ENCODE results near the gene UGT1A9.

The UGT1A9 gene

GRCh38 chr2:233816771-233817170, 145.1 kb downstream of the UGT1A9 start:
- DNase-seq (ENCODE audit: low read depth, low spot score): no peak

GRCh38 chr2:233817361-233817911, 145.7 kb downstream of the UGT1A9 start:
- DNase-seq (ENCODE audit: low read depth, low spot score): no peak

DNA sequence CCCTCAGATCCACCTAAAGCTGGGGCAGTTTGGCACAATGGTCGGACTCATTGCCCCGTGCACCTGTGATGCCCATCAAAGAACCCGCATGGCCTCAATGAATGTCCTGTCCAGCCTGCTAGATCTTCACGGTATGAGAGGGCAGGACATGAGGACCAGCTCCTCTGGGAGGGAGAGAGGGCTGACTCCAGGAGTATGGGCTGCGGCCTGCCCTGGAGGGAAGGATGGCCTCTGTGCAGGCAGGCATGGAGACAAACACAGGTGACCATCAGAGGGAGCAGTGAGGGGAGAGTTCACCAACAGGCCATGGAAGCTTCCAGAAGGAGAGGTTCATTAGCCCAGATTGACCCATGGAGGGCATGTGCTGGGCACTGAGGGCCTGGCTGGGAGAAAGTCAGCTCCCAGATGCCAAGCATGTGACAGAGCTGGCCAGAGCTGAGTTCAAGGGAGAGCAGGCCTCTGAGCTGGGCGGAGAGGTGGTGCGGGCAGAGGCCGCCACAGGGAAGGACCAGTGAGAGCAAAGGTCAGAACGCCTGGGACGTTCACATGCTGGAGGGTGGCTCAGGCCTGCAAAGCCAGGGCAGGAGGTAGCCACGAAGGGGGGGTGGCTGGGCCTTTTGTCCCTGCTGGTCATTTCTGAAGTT, 146.4 kb downstream of the UGT1A9 start:
- no peak for DNase-seq (ENCODE audit: low read depth, low spot score)

GRCh38 chr2:233818639-233819621, 147.2 kb downstream of the UGT1A9 start:
- DNase-seq (ENCODE audit: low read depth, low spot score): no peak

DNA sequence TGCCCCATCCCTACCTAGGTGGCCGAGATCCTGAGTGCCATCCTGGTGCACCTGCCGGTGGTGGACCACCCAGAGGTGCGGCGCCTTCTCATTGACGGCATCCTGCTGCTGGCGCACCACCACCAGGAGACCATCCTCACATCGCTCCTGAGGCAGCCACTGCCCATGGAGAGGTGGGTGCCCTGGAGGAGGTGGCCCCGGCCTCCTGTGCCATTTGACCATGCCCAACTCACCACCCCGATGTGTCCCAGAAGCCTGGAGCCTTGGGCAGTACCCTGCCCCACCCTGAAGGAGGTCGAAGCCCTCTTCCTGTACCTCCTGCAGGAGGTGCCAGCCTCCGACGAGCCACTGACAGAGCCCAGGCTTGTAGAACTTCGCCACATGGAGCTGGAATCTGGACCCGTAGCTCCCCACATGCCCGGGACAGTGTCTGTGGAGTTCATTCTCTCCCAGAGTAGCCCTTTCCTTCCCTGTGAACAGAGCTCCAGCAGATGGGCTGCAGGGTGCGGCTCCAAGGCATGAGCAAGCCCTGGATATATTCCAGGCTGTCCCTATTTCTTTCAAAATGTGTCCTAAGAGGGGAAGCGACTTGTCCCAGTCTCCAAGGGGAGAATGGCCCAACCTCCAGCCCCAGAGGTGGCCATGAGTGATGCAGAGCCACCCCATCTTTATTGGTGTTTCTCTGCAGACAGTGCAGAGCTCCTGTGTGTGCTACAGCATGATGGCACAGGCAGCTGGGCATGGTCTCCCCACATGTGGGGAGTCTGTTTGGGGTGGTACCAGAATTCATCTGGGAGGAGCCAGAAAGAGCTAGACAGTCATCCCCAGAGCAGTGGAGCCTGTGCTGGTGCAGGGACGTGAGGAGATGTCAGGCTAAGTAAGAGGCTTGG, 148.4 kb downstream of the UGT1A9 start:
- no peak for DNase-seq (ENCODE audit: low read depth, low spot score)

GRCh38 chr2:233820774-233821105, 149.0 kb downstream of the UGT1A9 start:
- DNase-seq (ENCODE audit: low read depth, low spot score): no peak

DNA sequence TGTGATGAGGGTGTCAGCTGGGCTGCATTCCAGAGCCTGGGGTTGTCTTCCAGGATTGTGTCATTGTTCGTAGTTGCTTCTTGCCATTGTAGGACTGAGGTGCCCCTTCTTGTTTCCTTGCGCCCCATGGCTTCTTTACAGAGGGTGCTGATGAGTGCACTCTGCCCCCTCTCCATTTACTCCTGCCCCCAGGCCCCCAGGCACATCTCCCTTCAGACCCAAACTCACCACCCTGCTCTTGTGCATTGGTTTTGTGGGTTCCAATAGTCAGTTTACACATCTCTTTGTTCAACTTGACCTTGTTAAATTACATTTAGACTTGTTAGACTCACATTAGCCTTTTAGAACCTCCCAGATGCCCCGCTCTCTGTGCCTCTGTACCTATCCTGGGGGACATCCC, 149.5 kb downstream of the UGT1A9 start:
- no peak for DNase-seq (ENCODE audit: low read depth, low spot score)

DNA sequence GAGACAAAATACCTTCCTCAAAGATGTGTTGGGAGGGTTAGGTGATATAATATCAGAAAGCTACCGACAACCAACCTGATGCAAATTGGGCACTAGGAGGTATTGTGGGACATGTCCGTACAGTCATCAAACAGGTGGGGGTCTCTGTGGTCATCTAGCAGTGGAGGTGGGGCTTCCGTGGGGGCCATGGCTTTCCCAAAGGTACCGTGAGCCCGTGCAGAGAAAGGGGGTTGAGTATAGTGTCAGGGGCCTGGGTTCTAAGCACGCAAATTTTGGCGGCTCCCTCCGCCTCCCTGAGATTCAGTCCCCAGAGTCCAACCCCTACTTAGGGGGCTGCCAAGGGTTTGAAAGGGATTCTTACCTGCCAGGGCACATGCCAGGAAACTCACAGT, 150.0 kb downstream of the UGT1A9 start:
- no peak for DNase-seq (ENCODE audit: low read depth, low spot score)

DNA sequence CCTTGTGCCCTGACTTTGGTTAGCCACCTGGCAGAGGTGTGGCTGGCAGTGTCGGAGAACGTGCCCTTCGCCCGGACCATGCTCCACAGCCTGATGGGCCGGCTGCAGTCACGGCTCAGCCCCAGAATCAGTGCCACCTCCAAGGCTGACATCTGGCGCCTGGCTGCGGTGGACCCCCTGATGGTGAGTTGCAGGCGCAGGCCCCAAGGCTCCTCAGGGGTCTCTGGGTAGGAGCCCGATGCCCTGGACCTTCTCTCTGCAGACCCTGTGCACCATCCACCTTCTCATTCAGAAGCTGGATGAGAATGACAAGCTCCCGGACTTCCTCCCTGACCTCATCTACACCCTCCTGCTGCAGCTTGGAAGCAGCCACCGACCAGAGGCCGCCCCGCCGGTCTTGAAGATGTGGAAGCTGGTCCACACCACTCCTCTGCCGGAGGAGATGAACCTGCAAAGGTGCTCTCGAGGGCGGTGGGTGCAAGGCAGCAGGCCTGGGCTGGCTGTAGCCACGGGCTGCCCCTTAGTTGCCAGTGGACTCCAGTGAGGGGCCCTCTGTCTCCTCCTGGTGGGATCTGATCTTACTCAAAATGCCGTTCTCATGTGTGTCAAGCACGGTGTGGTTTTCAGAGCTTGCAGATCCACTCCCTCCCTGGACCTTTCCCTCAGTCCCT, 150.5 kb downstream of the UGT1A9 start:
- DNase-seq (ENCODE audit: low read depth, low spot score): no peak

All from activated naive CD8-positive, alpha-beta T cell treated with anti-CD3 and anti-CD28 coated beads, Interleukin-2, amount 50 U/mL, for 16 hours (primary cell).